ENCODE data around the gene PTCD1. TPM values are rescaled to one million over a fixed set of nuclear protein-coding genes. Genes with fewer than 3 reads are reported as not detected.

PTCD1 gene
- total RNA-seq, 1 donor from 2014 or later, result 6.1 TPM

- peaks cover 0 to 68% of the 10 kb centered on the region in 2 donors for H3K36me3 ChIP-seq
- H3K4me3 ChIP-seq, result no peak overlapping the region
- H3K27me3 ChIP-seq, result no peaks in the 10 kb centered on the region
- no peak for DNase-seq (ENCODE audit: extremely low spot score in 2 of 2)
- intact Hi-C loops (cut with DNase I), result no loop called here
- no peak overlapping the region for H3K27ac ChIP-seq
- no peak for TF ChIP-seq POLR2AphosphoS5 (IDR thresholded peaks at IDR 0.05; ENCODE audit: insufficient read depth in 1 of 2, low read depth in 1 of 2)
- H3K9me3 ChIP-seq, result no peaks in the 10 kb centered on the region
- peaks cover 22% of the 10 kb centered on the region for H3K4me1 ChIP-seq
Observed at GRCh38 chr7:99395616-99396327, 42.8 kb downstream of the PTCD1 start.

- Histone ChIP-seq H3K4me3 (no peak overlapping the region), H3K9me3 (no peaks in the 10 kb centered on the region), H3K4me1 (peaks cover 22% of the 10 kb centered on the region), H3K36me3 (peaks cover 0 to 64% of the 10 kb centered on the region in 2 donors), H3K27ac (no peak overlapping the region), H3K27me3 (no peaks in the 10 kb centered on the region)
- intact Hi-C loops (cut with DNase I), result no loop called here
- DNase-seq (ENCODE audit: extremely low spot score in 2 of 2), result no peak
- TF ChIP-seq POLR2A (IDR thresholded peaks at IDR 0.05) (no peak), CTCF (IDR thresholded peaks at IDR 0.05) (no peak)
Observed at GRCh38 chr7:99394188-99394502, 44.5 kb downstream of the PTCD1 start.

- intact Hi-C loops (cut with DNase I), result no loop called here
- Histone ChIP-seq H3K27me3 (no peaks in the 10 kb centered on the region), H3K4me3 (peak overlapping the region; percentile 46 to 54), H3K9me3 (no peaks in the 10 kb centered on the region), H3K36me3 (peaks cover 0 to 63% of the 10 kb centered on the region in 2 donors), H3K4me1 (peaks cover 22% of the 10 kb centered on the region), H3K27ac (peak overlapping the region; percentile 71)
- TF ChIP-seq POLR2A (IDR thresholded peaks at IDR 0.05) (no peak), POLR2AphosphoS5 (IDR thresholded peaks at IDR 0.05; ENCODE audit: insufficient read depth in 1 of 2, low read depth in 1 of 2) (no peak), CTCF (IDR thresholded peaks at IDR 0.05) (no peak)
- no peak for DNase-seq (ENCODE audit: extremely low spot score in 2 of 2)
Observed at GRCh38 chr7:99393355-99394187, 45.0 kb downstream of the PTCD1 start.

GRCh38 chr7:99392659-99393354 is 45.8 kb downstream of the PTCD1 start:
- Histone ChIP-seq H3K4me3 (peak overlapping the region; percentile 46 to 54), H3K27ac (peak overlapping the region; percentile 71), H3K27me3 (no peaks in the 10 kb centered on the region), H3K4me1 (peaks cover 22% of the 10 kb centered on the region), H3K36me3 (peaks cover 0 to 64% of the 10 kb centered on the region in 2 donors), H3K9me3 (no peaks in the 10 kb centered on the region)
- intact Hi-C loops (cut with DNase I), result no loop called here
- DNase-seq (ENCODE audit: extremely low spot score in 2 of 2), result no peak
- TF ChIP-seq CTCF (IDR thresholded peaks at IDR 0.05) (no peak), POLR2AphosphoS5 (IDR thresholded peaks at IDR 0.05; ENCODE audit: insufficient read depth in 1 of 2, low read depth in 1 of 2) (peak; percentile 34 to 84)

GRCh38 chr7:99392046-99392445 is 46.6 kb downstream of the PTCD1 start:
- intact Hi-C loops (cut with DNase I), result no loop called here
- DNase-seq (ENCODE audit: extremely low spot score in 2 of 2), result no peak
- H3K27ac ChIP-seq, result peak overlapping the region; percentile 71
- no peak for TF ChIP-seq CTCF (IDR thresholded peaks at IDR 0.05)
- no peak for TF ChIP-seq POLR2AphosphoS5 (IDR thresholded peaks at IDR 0.05; ENCODE audit: insufficient read depth in 1 of 2, low read depth in 1 of 2)
- no peak for TF ChIP-seq POLR2A (IDR thresholded peaks at IDR 0.05)
- H3K27me3 ChIP-seq, result no peaks in the 10 kb centered on the region
- H3K4me3 ChIP-seq, result peak overlapping the region; percentile 46 to 54
- H3K9me3 ChIP-seq, result no peaks in the 10 kb centered on the region
- peaks cover 22% of the 10 kb centered on the region for H3K4me1 ChIP-seq
- H3K36me3 ChIP-seq, result peaks cover 0 to 58% of the 10 kb centered on the region in 2 donors

Data from vagina (tissue), 2 donors.